ENCODE measurements around the gene CNPY3.
A peak's percentile ranks its signal among the peaks of the same experiment; 100 is the strongest.

DNA sequence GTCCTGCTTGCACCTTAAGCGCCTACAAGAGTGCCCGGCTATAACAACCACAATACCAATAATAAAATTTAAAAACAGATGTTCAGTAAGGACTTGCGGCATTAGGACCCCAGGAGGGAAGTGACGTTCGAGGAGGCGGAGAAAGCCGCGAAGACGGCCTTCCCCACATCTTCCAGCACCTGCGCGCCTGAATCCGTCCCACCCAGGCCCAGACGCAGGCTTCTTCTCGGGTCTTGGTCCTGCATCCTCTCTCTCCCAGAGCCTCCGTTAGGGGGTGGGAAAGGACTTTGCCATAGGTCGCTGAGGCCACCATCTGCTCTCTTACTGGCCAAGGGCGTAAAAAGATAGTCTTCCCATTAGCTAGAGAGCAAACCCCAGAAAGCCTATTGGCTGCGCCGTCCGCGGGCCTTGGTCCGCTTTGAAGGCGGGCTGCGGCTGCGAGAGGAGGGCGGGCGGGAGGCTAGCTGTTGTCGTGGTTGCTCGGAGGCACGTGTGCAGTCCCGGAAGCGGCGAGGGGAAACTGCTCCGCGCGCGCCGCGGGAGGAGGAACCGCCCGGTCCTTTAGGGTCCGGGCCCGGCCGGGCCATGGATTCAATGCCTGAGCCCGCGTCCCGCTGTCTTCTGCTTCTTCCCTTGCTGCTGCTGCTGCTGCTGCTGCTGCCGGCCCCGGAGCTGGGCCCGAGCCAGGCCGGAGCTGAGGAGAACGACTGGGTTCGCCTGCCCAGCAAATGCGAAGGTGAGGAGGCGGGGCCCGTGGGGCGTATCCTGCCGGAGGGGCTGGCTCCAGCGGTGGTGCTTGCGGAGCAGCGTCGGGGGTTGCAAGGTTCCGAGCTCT lies at the start of gene CNPY3:
- TF ChIP-seq ZNF274 (IDR thresholded peaks at IDR 0.05; ENCODE audit: low read length) (no peak), ZNF274 (tag by site-specific recombination; IDR thresholded peaks at IDR 0.05; ENCODE audit: borderline replicate concordance) (no peak), OVOL3 (tag by site-specific recombination; IDR thresholded peaks at IDR 0.05) (peak; percentile 100), SP2 (tag by site-specific recombination; IDR thresholded peaks at IDR 0.05) (peak; percentile 96)
- TF ChIP-seq, protein P1, sequence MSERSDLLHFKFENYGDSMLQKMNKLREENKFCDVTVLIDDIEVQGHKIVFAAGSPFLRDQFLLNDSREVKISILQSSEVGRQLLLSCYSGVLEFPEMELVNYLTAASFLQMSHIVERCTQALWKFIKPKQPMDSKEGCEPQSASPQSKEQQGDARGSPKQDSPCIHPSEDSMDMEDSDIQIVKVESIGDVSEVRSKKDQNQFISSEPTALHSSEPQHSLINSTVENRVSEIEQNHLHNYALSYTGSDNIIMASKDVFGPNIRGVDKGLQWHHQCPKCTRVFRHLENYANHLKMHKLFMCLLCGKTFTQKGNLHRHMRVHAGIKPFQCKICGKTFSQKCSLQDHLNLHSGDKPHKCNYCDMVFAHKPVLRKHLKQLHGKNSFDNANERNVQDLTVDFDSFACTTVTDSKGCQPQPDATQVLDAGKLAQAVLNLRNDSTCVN (tag by site-specific recombination; optimal IDR thresholded peaks at IDR 0.05), result peak; percentile 87
- TF ChIP-seq, protein P2, sequence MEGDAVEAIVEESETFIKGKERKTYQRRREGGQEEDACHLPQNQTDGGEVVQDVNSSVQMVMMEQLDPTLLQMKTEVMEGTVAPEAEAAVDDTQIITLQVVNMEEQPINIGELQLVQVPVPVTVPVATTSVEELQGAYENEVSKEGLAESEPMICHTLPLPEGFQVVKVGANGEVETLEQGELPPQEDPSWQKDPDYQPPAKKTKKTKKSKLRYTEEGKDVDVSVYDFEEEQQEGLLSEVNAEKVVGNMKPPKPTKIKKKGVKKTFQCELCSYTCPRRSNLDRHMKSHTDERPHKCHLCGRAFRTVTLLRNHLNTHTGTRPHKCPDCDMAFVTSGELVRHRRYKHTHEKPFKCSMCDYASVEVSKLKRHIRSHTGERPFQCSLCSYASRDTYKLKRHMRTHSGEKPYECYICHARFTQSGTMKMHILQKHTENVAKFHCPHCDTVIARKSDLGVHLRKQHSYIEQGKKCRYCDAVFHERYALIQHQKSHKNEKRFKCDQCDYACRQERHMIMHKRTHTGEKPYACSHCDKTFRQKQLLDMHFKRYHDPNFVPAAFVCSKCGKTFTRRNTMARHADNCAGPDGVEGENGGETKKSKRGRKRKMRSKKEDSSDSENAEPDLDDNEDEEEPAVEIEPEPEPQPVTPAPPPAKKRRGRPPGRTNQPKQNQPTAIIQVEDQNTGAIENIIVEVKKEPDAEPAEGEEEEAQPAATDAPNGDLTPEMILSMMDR (tag by site-specific recombination; IDR thresholded peaks at IDR 0.05), result peak; percentile 17; the same call in 1 of the 2 replicates
